BLaER1 (cell line): ENCODE measurements around the gene TENM3.

Source experiments
- H3K27ac ChIP-seq: shearing (Covaris generic); formaldehyde crosslinking; 2 replicates; pipeline ENCODE4 v1.8.1; 2022
- H3K27me3 ChIP-seq: shearing (Covaris generic); formaldehyde crosslinking; 2 replicates; pipeline ENCODE4 v1.8.1; 2022
- H3K36me3 ChIP-seq: shearing (Covaris generic); formaldehyde crosslinking; 2 replicates; pipeline ENCODE4 v1.8.1; 2022
- H3K4me1 ChIP-seq: shearing (Covaris generic); formaldehyde crosslinking; 2 replicates; pipeline ENCODE4 v1.8.1; 2022
- H3K4me2 ChIP-seq: shearing (Covaris generic); formaldehyde crosslinking; 2 replicates; pipeline ENCODE4 v1.8.1; 2022
- H3K4me3 ChIP-seq: shearing (Covaris generic); formaldehyde crosslinking; 2 replicates; pipeline ENCODE4 v1.8.1; 2022
- H3K9ac ChIP-seq: shearing (Covaris generic); formaldehyde crosslinking; 2 replicates; pipeline ENCODE4 v1.8.1; 2022
- H3K9me3 ChIP-seq: shearing (Covaris generic); formaldehyde crosslinking; 2 replicates; pipeline ENCODE4 v1.8.1; 2022
- H4K20me1 ChIP-seq: shearing (Covaris generic); formaldehyde crosslinking; 2 replicates; pipeline ENCODE4 v1.8.1; 2022
- Cebpa-rat ChIP-seq: shearing (Covaris generic); IDR thresholded peaks from 2 replicates; pipeline ENCODE4 v1.8.1; 2022

The TENM3 gene

DNA sequence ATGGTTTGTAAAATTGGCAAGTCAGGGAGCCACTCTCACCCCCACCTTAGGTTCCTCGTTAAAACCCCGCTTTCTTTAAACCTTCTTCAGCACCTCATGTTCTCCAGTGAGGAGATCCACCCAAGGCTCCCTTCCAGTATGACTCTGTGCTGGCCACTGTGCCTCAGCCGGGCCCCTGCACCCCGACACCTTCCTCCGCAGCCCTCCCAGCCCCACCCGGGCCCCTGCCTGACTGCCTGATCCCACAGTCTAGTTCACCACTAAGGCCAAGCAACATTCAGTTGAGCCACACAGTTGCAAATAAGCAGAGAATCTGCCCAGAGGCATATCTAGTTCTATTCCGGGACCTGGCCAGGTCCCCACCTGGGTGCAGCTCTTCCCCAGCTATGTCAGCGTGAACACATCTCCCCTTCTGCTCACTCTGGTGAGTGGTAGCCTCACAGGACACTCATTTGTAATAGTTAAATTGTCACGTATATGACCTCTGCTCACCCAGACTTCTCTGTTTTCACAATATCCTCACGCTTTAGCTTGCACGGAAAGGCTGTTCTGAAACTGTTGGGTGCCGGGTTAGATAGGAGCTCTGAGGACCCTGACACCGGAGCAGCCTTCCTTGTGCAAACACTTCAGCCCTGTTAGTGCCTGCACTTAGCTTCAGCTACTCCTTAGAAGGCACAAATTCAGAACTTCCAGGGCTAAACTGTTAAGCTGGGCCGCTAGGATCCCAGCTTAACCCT lies 527.2 kb downstream of the TENM3 start:
- H3K9ac ChIP-seq = no peak overlapping the region
- H4K20me1 ChIP-seq = no peaks in the 10 kb centered on the region

DNA sequence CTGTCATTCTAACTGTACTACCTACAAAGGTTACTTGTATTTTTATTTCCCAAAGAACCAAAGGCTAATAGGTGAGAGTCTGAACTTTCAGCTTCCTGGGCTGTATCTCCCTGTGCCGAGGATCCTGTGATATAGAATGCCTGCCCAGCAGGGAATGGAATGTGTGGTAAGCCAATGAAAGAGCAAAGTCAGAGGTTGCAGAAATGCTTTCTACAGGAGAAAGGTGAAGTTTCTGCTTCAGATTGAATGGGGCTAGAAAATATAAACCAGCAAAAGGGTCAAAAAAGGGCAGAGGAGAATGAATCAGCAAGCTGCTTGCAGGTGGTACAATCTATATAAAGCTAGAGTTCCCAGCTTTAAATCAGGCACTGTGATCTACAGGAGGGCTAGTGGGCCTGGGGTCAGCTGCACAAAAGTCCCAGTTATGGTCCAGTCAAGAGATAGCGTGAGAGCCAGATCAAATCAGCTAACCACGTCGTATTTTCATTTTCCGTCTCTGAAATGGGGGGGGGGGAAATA lies 527.9 kb downstream of the TENM3 start:
- no peak overlapping the region for H3K4me2 ChIP-seq
- no peak overlapping the region for H3K4me3 ChIP-seq
- no peaks in the 10 kb centered on the region for H3K27me3 ChIP-seq
- H3K27ac ChIP-seq = no peak overlapping the region
- H3K9me3 ChIP-seq = no peaks in the 10 kb centered on the region
- peaks cover 6% of the 10 kb centered on the region; the same call in 1 of the 2 replicates for H3K36me3 ChIP-seq
- no peak overlapping the region for H3K9ac ChIP-seq
- no peaks in the 10 kb centered on the region for H3K4me1 ChIP-seq
- no peak for TF ChIP-seq Cebpa-rat
- no peaks in the 10 kb centered on the region for H4K20me1 ChIP-seq

More for the DNA sequence above, 527.2 kb downstream of the TENM3 start:
- Histone ChIP-seq H3K4me2 (no peak overlapping the region), H3K36me3 (peaks cover 6% of the 10 kb centered on the region; the same call in 1 of the 2 replicates), H3K27me3 (no peaks in the 10 kb centered on the region), H3K27ac (no peak overlapping the region), H3K4me1 (no peaks in the 10 kb centered on the region), H3K9me3 (no peaks in the 10 kb centered on the region), H3K4me3 (no peak overlapping the region)
- TF ChIP-seq Cebpa-rat = no peak

- no peak overlapping the region for H3K9ac ChIP-seq
- H3K4me1 ChIP-seq = no peaks in the 10 kb centered on the region
- H4K20me1 ChIP-seq = no peaks in the 10 kb centered on the region
- peaks cover 6% of the 10 kb centered on the region; the same call in 1 of the 2 replicates for H3K36me3 ChIP-seq
- no peaks in the 10 kb centered on the region for H3K9me3 ChIP-seq
- no peak overlapping the region for H3K4me2 ChIP-seq
- no peaks in the 10 kb centered on the region for H3K27me3 ChIP-seq
- no peak overlapping the region for H3K4me3 ChIP-seq
- no peak overlapping the region for H3K27ac ChIP-seq
- no peak for TF ChIP-seq Cebpa-rat
These were observed 531.9 kb downstream of the TENM3 start for GRCh38 chr4:182775075-182775474.

- Histone ChIP-seq H3K36me3 (peaks cover 6% of the 10 kb centered on the region; the same call in 1 of the 2 replicates), H3K27me3 (no peaks in the 10 kb centered on the region), H3K4me1 (no peaks in the 10 kb centered on the region), H3K9me3 (no peaks in the 10 kb centered on the region), H3K9ac (no peak overlapping the region), H4K20me1 (no peaks in the 10 kb centered on the region), H3K4me3 (no peak overlapping the region), H3K27ac (no peak overlapping the region), H3K4me2 (no peak overlapping the region)
- no peak for TF ChIP-seq Cebpa-rat
These were observed 533.3 kb downstream of the TENM3 start for GRCh38 chr4:182776376-182777105.

DNA sequence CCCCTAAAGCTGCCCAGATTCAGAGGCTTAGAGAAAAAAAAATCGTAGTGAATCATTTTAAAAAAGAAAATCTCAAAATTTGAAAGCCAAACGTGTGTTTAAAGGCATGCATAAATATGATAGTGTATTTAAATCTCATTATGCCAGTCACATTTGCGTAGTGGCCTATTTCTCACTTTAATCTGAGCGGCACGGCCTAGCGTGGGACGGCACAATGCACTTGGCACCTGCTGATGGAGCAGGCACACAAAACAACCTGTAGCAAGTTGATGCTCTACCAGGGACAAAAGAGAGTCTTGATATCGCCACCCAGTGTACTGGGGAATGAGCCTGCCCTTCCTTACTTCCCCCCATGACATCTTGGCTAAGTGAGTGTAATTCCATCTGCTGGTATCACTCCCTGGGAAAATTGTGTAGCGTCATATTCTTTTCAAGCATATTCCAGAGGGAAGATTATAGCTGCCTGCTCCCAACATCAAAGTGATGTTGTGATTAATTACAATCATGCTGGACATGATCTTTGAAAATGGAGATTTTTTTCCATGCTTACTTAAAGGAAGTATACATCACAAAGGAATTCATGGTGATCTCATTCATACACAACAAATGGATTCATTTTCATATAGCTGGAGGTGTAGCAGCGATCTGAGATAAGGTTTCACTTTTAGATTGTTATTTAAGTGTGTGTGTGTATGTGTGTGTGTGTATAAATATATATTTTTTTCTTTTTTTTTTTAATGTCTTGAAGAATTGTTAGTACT lies 535.2 kb downstream of the TENM3 start:
- Histone ChIP-seq H4K20me1 (no peaks in the 10 kb centered on the region), H3K4me2 (no peak overlapping the region), H3K36me3 (peaks cover 6% of the 10 kb centered on the region; the same call in 1 of the 2 replicates), H3K27me3 (no peaks in the 10 kb centered on the region), H3K9me3 (no peaks in the 10 kb centered on the region), H3K4me3 (no peak overlapping the region), H3K9ac (no peak overlapping the region), H3K27ac (no peak overlapping the region), H3K4me1 (no peaks in the 10 kb centered on the region)
- no peak for TF ChIP-seq Cebpa-rat

DNA sequence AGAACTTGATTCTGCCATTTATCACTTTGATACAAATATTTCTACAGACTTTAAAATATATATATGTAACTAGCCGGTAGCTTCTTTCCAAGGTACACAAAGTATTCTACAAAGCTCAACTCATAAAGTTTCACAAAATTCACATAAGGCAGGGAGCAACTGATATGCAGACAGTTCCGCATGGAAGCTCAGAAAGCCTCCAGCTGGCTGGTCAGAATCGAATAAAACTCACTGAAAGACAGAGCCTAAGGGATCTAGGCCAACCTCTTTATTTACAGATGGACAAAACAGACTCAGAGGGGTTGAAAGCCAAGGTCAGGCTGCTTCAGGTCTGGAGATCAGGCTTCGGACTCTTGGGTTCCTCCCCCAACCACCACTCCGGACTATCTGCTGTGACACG lies 543.8 kb downstream of the TENM3 start:
- H3K9ac ChIP-seq = no peak overlapping the region
- no peak overlapping the region for H3K27ac ChIP-seq
- TF ChIP-seq Cebpa-rat = no peak
- 0 out of 2 replicates have a peak, but pooled peaks cover 4% of the 10 kb centered on the region for H3K36me3 ChIP-seq
- H3K4me1 ChIP-seq = no peaks in the 10 kb centered on the region
- H3K4me2 ChIP-seq = no peak overlapping the region
- H3K27me3 ChIP-seq = no peaks in the 10 kb centered on the region
- no peaks in the 10 kb centered on the region for H4K20me1 ChIP-seq
- H3K9me3 ChIP-seq = no peaks in the 10 kb centered on the region; the same call in 1 of the 2 replicates
- no peak overlapping the region for H3K4me3 ChIP-seq

- H3K27me3 ChIP-seq = no peaks in the 10 kb centered on the region
- no peak overlapping the region for H3K4me3 ChIP-seq
- no peaks in the 10 kb centered on the region for H4K20me1 ChIP-seq
- H3K4me1 ChIP-seq = no peaks in the 10 kb centered on the region
- H3K4me2 ChIP-seq = no peak overlapping the region
- peaks cover 15% of the 10 kb centered on the region; the same call in 1 of the 2 replicates for H3K36me3 ChIP-seq
- H3K9ac ChIP-seq = no peak overlapping the region
- H3K27ac ChIP-seq = no peak overlapping the region
- no peak for TF ChIP-seq Cebpa-rat
- no peaks in the 10 kb centered on the region; the same call in 1 of the 2 replicates for H3K9me3 ChIP-seq
These were observed 545.0 kb downstream of the TENM3 start for GRCh38 chr4:182788201-182788600.

- no peak overlapping the region for H3K27ac ChIP-seq
- peaks cover 25% of the 10 kb centered on the region for H3K36me3 ChIP-seq
- no peaks in the 10 kb centered on the region for H3K27me3 ChIP-seq
- H3K9me3 ChIP-seq = peaks cover 5% of the 10 kb centered on the region; the same call in 1 of the 2 replicates
- H3K4me1 ChIP-seq = no peaks in the 10 kb centered on the region
- TF ChIP-seq Cebpa-rat = no peak
- no peak overlapping the region for H3K4me2 ChIP-seq
- no peak overlapping the region for H3K4me3 ChIP-seq
- no peaks in the 10 kb centered on the region for H4K20me1 ChIP-seq
- no peak overlapping the region for H3K9ac ChIP-seq
These were observed 546.3 kb downstream of the TENM3 start for GRCh38 chr4:182789529-182789928.

DNA sequence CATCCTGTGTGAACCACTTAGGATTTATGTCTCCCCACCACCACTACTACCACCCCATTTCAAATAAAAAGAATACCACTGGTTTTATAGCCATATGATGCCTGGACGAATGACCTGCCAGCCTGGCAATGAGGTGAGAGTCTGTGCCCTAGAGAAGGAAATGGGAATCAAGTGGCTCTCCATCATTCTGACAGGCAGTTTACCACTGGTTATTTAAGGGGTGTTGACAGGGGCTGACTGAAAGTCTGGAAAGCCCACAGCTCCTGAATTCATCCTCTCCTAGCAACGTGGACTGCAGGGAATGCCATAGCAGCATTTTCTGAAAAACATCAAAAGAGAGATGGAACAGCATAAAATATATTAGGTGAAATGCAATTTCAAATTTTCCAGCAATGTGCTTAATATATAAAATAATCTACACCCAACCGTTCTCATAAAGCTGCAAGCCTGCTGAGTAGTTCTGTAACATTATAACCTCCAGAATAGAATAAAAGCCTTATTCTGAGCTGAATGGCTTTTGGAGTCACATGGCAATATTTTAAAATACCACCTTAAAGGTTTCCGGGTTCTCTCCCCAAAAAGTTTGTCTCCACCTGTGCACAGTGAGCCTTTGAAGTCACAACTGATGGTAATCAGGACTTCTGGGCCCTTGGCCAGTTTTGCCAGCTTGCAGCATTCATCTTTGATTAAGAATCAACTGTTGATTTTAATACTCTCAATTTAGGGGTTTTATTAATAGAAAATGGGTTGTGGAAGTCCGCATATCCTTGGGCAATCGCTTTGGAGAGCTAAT lies 552.4 kb downstream of the TENM3 start:
- Histone ChIP-seq H3K4me1 (peaks cover 3% of the 10 kb centered on the region; the same call in 1 of the 2 replicates), H4K20me1 (no peaks in the 10 kb centered on the region), H3K9me3 (peaks cover 31% of the 10 kb centered on the region), H3K9ac (no peak overlapping the region), H3K36me3 (peaks cover 41% of the 10 kb centered on the region), H3K4me2 (no peak overlapping the region), H3K27me3 (no peaks in the 10 kb centered on the region), H3K27ac (no peak overlapping the region), H3K4me3 (no peak overlapping the region)
- no peak for TF ChIP-seq Cebpa-rat
